Skeletal muscle satellite cell (primary cell): ENCODE data around the gene MCMBP.
A peak's percentile ranks its signal among the peaks of the same experiment; 100 is the strongest.

ENCODE experiments used
- H3K27me3 ChIP-seq: 2 replicates; pipeline ENCODE4 v1.7.0; 2013; ENCODE audit warnings: low read length; ENCODE audit not compliant: control insufficient read depth, insufficient read depth
- H3K36me3 ChIP-seq: 2 replicates; pipeline ENCODE4 v1.7.0; 2013; ENCODE audit warnings: mild to moderate bottlenecking, control low read depth, low read length; ENCODE audit not compliant: insufficient read depth
- H3K4me1 ChIP-seq: 2 replicates; pipeline ENCODE4 v1.7.0; 2013; ENCODE audit warnings: low read length; ENCODE audit not compliant: control insufficient read depth, insufficient read depth
- H3K4me2 ChIP-seq: 2 replicates; pipeline ENCODE4 v1.7.0; 2013; ENCODE audit warnings: mild to moderate bottlenecking, low read length
- H3K4me3 ChIP-seq: 2 replicates; pipeline ENCODE4 v1.7.0; 2013; ENCODE audit warnings: low read length
- H3K9ac ChIP-seq: 2 replicates; pipeline ENCODE4 v1.7.0; 2013; ENCODE audit warnings: mild to moderate bottlenecking, low read depth, low read length, moderate library complexity
- H3K9me3 ChIP-seq: replicated peaks from 2 replicates; pipeline ENCODE4 v1.7.0; 2013; ENCODE audit warnings: mild to moderate bottlenecking, control low read depth, low read length

MCMBP gene

GRCh38 chr10:119852277-119852676 is 20.4 kb downstream of the MCMBP start:
- H3K4me3 ChIP-seq = no peak overlapping the region
- H3K9ac ChIP-seq = no peak overlapping the region
- no peaks in the 10 kb centered on the region for H3K27me3 ChIP-seq
- peaks cover 19% of the 10 kb centered on the region for H3K4me1 ChIP-seq
- H3K4me2 ChIP-seq = no peak overlapping the region
- no peaks in the 10 kb centered on the region for H3K9me3 ChIP-seq
- peaks cover 53% of the 10 kb centered on the region for H3K36me3 ChIP-seq

- Histone ChIP-seq H3K4me1 (peaks cover 19% of the 10 kb centered on the region), H3K4me2 (peak overlapping the region; percentile 52), H3K4me3 (peak overlapping the region; percentile 37), H3K36me3 (peaks cover 60% of the 10 kb centered on the region), H3K9ac (peak overlapping the region; percentile 65), H3K27me3 (no peaks in the 10 kb centered on the region), H3K9me3 (no peaks in the 10 kb centered on the region)
These were observed 22.7 kb downstream of the MCMBP start for GRCh38 chr10:119849944-119850343.

DNA sequence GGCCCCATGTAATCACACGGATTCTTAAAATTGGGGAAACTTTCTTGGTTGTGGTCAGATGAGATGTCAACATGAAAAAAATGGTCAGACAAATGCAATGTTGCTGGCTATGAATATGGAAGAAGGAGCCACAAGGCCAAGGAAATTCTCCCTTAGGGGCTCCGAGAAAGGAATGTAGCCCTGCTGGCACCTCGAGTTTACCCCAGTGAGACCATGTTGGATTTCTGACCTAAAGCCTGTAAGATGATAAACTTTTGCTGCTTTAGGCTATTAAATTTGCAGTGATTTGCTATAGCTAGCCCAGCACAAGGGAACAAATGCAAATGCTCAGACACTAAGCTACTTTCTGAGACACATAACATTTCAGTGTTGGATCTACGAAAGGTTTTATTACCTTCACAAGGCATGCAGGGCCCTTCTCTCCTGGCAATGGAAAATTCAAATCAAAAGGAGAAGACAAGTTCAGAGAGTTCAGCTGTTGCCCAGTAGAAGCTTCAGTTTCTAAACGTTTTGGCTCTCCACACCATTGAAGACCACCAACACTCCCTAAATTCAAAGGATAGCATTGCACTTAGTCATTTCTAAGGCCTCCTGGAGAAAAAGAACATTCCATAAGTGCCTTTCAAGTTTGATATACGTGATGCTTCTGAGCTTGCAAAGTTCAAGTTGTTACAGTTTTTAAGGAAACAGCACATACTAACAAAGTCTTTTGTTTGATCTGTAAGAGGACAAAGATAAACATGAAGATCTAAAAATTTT is 23.4 kb downstream of the MCMBP start:
- Histone ChIP-seq H3K27me3 (no peaks in the 10 kb centered on the region), H3K4me2 (peak overlapping the region; percentile 52), H3K4me3 (peak overlapping the region; percentile 37), H3K9me3 (no peaks in the 10 kb centered on the region), H3K9ac (peak overlapping the region; percentile 65), H3K4me1 (peaks cover 19% of the 10 kb centered on the region), H3K36me3 (peaks cover 67% of the 10 kb centered on the region)

DNA sequence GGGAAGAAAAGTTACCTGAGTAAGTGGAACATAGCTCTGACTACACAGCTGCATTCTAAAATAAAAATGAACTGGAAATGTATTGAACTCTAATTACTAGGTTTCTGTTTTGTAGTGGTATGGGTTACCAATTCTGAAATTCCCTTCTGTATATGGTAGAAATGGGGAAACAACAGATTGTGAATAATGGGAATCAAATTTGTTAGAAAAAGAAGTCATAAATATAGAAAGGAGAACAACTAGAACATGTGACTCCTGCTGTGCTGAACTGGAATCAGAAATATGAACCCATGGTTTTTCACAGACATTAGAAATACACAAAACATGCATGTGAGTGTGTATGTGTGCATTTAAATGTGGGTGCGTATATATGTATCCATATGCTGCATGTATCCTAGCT is 27.0 kb downstream of the MCMBP start:
- Histone ChIP-seq H3K4me3 (no peak overlapping the region), H3K9ac (no peak overlapping the region), H3K4me1 (peaks cover 19% of the 10 kb centered on the region), H3K4me2 (no peak overlapping the region), H3K36me3 (peaks cover 71% of the 10 kb centered on the region), H3K9me3 (no peaks in the 10 kb centered on the region), H3K27me3 (no peaks in the 10 kb centered on the region)

DNA sequence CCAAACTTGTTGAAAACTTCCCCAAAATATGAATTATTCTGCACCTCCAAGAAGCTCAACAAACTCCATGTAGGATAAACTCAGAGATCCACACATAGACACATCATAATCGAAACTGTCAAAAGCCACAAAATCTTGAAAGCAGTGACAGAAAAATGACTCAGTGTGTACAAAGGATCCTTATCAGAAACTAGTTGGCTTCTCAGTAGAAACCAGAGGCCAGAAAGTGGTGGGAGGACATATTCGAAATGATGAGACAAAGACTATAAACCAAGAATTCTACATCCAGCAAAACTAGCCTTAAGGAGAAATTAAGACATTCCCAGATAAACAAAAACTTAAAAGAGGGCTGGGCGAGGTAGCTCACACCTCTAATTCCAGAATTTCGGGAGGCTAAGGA is 38.5 kb downstream of the MCMBP start:
- H3K9ac ChIP-seq = no peak overlapping the region
- H3K4me1 ChIP-seq = no peaks in the 10 kb centered on the region
- no peak overlapping the region for H3K4me3 ChIP-seq
- H3K27me3 ChIP-seq = no peaks in the 10 kb centered on the region
- no peaks in the 10 kb centered on the region for H3K9me3 ChIP-seq
- H3K4me2 ChIP-seq = no peak overlapping the region
- H3K36me3 ChIP-seq = peaks cover 90% of the 10 kb centered on the region

DNA sequence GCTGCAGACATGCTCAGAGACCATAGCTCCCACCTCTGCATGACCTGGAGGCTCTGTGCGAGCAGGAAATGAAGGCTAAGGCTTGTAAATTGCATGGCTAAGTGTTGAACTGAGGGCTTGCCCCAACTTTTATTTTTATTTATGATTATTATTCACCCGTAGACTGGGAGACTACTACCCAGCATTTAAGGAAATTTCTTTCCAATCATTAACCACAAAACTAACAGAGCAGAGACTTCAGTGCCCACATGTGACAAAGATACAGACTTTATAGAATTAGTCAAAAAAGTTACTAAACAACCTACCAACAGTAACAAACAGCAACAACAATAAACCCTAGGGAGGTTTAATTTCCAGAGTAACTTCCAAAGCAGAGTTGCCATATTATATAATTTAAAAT is 39.7 kb downstream of the MCMBP start:
- Histone ChIP-seq H3K4me1 (no peaks in the 10 kb centered on the region), H3K9me3 (no peaks in the 10 kb centered on the region), H3K4me2 (no peak overlapping the region), H3K36me3 (peaks cover 87% of the 10 kb centered on the region), H3K4me3 (no peak overlapping the region), H3K27me3 (no peaks in the 10 kb centered on the region), H3K9ac (no peak overlapping the region)

GRCh38 chr10:119831656-119832055 is 41.0 kb downstream of the MCMBP start:
- Histone ChIP-seq H3K9me3 (no peaks in the 10 kb centered on the region), H3K27me3 (no peaks in the 10 kb centered on the region), H3K4me3 (no peak overlapping the region), H3K4me1 (no peaks in the 10 kb centered on the region), H3K4me2 (no peak overlapping the region), H3K36me3 (peaks cover 89% of the 10 kb centered on the region), H3K9ac (no peak overlapping the region)

DNA sequence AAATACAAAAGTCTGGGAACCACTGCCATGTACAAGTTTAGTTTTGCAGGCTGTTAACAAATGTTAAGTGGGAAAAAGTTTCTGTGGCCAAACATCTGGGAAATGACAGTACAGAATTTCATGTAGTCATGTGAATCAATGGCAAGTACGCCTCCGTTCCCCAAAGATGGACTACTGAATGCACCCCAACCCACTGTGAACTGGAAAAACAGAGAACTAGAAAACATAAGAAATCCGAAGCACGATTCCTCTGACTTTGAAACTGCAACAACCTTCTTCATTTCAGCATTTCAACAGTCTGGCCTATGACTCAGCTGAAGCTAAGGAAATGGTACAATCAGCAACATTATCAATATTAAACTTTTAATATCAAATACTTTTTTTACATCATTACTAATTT is 41.8 kb downstream of the MCMBP start:
- Histone ChIP-seq H3K27me3 (no peaks in the 10 kb centered on the region), H3K9ac (no peak overlapping the region), H3K36me3 (peaks cover 83% of the 10 kb centered on the region), H3K9me3 (no peaks in the 10 kb centered on the region), H3K4me1 (no peaks in the 10 kb centered on the region), H3K4me2 (no peak overlapping the region), H3K4me3 (no peak overlapping the region)

GRCh38 chr10:119829429-119829828 is 43.2 kb downstream of the MCMBP start:
- Histone ChIP-seq H3K4me2 (no peak overlapping the region), H3K9ac (no peak overlapping the region), H3K4me1 (no peaks in the 10 kb centered on the region), H3K36me3 (peaks cover 70% of the 10 kb centered on the region), H3K4me3 (no peak overlapping the region), H3K9me3 (no peaks in the 10 kb centered on the region), H3K27me3 (no peaks in the 10 kb centered on the region)

GRCh38 chr10:119827430-119827829 is 45.2 kb downstream of the MCMBP start:
- Histone ChIP-seq H3K9ac (no peak overlapping the region), H3K36me3 (peaks cover 56% of the 10 kb centered on the region), H3K27me3 (no peaks in the 10 kb centered on the region), H3K9me3 (no peaks in the 10 kb centered on the region), H3K4me3 (no peak overlapping the region), H3K4me1 (no peaks in the 10 kb centered on the region), H3K4me2 (no peak overlapping the region)

GRCh38 chr10:119826771-119827170 is 45.9 kb downstream of the MCMBP start:
- Histone ChIP-seq H3K4me1 (no peaks in the 10 kb centered on the region), H3K4me3 (no peak overlapping the region), H3K9me3 (no peaks in the 10 kb centered on the region), H3K4me2 (no peak overlapping the region), H3K27me3 (no peaks in the 10 kb centered on the region), H3K36me3 (peaks cover 50% of the 10 kb centered on the region), H3K9ac (no peak overlapping the region)

GRCh38 chr10:119824299-119824698 is 48.3 kb downstream of the MCMBP start:
- H3K9ac ChIP-seq = no peak overlapping the region
- peaks cover 27% of the 10 kb centered on the region for H3K36me3 ChIP-seq
- H3K4me1 ChIP-seq = no peaks in the 10 kb centered on the region
- no peaks in the 10 kb centered on the region for H3K27me3 ChIP-seq
- no peaks in the 10 kb centered on the region for H3K9me3 ChIP-seq
- no peak overlapping the region for H3K4me2 ChIP-seq
- H3K4me3 ChIP-seq = no peak overlapping the region
